Skeletal muscle tissue (tissue), 4 donors: ENCODE measurements around the gene WNT2B. TPM values are rescaled to one million over a fixed set of nuclear protein-coding genes. Genes with fewer than 3 reads are reported as not detected.
A peak's percentile ranks its signal among the peaks of the same experiment; 100 is the strongest.
"Not testable (repeated sequence)": the region's sequence is repeated elsewhere in the genome, so short reads cannot be mapped to it uniquely, and the experiment has no call there.

Source experiments
- H3K27ac ChIP-seq: one replicate; pipeline ENCODE4 v1.7.0; 2013; ENCODE audit warnings: mild to moderate bottlenecking, low read depth, low read length, inconsistent platforms
- H3K27me3 ChIP-seq, 3 donors: one replicate each; pipeline ENCODE4 v1.7.0; 2013; ENCODE audit warnings: low read length in 3 of 3; ENCODE audit not compliant: control insufficient read depth in 3 of 3, insufficient read depth in 3 of 3
- H3K36me3 ChIP-seq, 3 donors: one replicate each; pipeline ENCODE4 v1.7.0; 2013; ENCODE audit warnings: low read length in 3 of 3; ENCODE audit not compliant: control insufficient read depth in 3 of 3, insufficient read depth in 3 of 3
- H3K4me1 ChIP-seq, 3 donors: one replicate each; pipeline ENCODE4 v1.7.0; 2013; ENCODE audit warnings: low read length in 3 of 3, mild to moderate bottlenecking in 3 of 3; ENCODE audit not compliant: control insufficient read depth in 3 of 3, insufficient read depth in 3 of 3
- H3K4me3 ChIP-seq, 3 donors: one replicate each; pipeline ENCODE4 v1.7.0; 2013; ENCODE audit warnings: low read length in 3 of 3
- H3K9ac ChIP-seq, 3 donors: one replicate each; pipeline ENCODE4 v1.7.0; 2013; ENCODE audit warnings: low read length in 3 of 3, mild to moderate bottlenecking in 3 of 3, moderate library complexity in 2 of 3, low read depth in 1 of 3
- H3K9me3 ChIP-seq, 3 donors: one replicate each; pipeline ENCODE4 v1.7.0; 2013; ENCODE audit warnings: low read length in 3 of 3; ENCODE audit not compliant: control insufficient read depth in 3 of 3
- total RNA-seq: library from RNA; depleted of rRNA; stranded (reverse); fragments of >200 nt; gene quantifications from one replicate; pipeline ENCODE4 v1.2.3, GENCODE V29; 2014
- donor health status: Osteomylitis.

Gene WNT2B
- total RNA-seq, 1 donor from 2014 or later, result 6.3 TPM

DNA sequence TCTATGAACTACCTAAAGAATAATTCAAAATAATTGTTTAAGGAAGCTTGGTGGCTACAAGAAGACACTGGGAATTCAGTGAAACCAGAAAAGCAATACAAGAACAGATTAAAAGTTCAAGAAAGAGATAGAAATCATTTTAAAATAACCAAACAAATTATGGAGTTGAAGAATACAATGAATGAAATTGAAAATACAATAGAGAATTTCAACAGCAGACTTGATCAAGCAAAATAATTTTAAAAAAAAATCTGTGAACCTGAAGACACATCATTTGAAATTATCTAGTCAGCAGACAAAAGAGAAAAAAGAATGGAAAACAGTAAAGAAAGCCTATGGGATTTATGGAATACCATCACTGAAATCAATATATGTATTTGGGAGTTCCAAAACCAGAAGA lies 31.2 kb upstream of the WNT2B start:
- H3K9me3 ChIP-seq, result peaks cover 7 to 11% (median 9%) of the 10 kb centered on the region in 3 donors
- no peak overlapping the region for H3K4me3 ChIP-seq
- no peak overlapping the region for H3K9ac ChIP-seq
- H3K27ac ChIP-seq, result no peak overlapping the region
- H3K27me3 ChIP-seq, result no peaks in the 10 kb centered on the region
- H3K4me1 ChIP-seq, result no peaks in the 10 kb centered on the region
- H3K36me3 ChIP-seq, result peaks cover 0 to 4% (median 0%) of the 10 kb centered on the region in 3 donors

GRCh38 chr1:112478314-112478713 lies 30.5 kb upstream of the WNT2B start:
- H3K9ac ChIP-seq, result no peak overlapping the region
- no peak overlapping the region for H3K27ac ChIP-seq
- H3K4me1 ChIP-seq, result no peaks in the 10 kb centered on the region
- no peak overlapping the region for H3K4me3 ChIP-seq
- H3K9me3 ChIP-seq, result peaks cover 7 to 11% (median 9%) of the 10 kb centered on the region in 3 donors
- peaks cover 0 to 4% (median 0%) of the 10 kb centered on the region in 3 donors for H3K36me3 ChIP-seq
- H3K27me3 ChIP-seq, result no peaks in the 10 kb centered on the region

DNA sequence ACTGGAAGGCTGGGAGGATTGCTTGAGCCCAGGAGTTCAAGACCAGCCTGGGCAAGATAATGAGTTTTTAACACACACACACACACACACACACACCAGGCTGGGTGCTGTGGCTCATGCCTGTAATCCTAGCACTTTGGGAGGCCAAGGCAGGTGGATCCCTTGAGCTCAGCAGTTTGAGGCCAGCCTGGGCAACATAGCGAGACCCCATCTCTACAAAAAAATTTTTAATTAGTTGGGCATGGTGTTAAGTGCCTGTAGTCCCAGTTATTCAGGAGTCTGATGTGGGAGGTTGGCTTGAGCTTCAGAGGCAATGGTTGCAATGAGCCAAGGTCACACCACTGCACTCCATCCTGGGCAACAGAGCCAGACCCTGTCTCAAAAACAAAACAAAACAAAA lies 22.7 kb upstream of the WNT2B start:
- not testable (repeated sequence) for H3K4me1 ChIP-seq, H3K4me3 ChIP-seq, H3K9ac ChIP-seq, H3K9me3 ChIP-seq, H3K27me3 ChIP-seq, H3K36me3 ChIP-seq, H3K27ac ChIP-seq

DNA sequence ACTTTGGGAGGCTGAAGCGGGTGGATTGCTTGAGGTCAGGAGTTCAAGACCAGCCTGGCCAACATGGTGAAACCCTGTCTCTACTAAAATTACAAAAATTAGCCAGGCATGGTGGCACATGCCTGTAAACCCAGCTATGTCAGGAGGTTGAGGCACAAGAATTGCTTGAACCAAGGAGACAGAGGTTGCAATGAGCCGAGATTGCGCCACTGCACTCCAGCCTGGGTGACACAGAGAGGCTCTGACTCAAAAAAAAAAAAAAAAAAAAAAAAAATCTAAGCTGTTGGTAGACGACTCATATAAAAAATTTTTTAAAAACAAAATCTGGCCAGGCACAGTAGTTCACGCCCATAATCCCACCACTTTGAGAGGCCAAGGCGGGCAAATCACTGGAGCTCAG lies 21.1 kb upstream of the WNT2B start:
- not testable (repeated sequence) for H3K27ac ChIP-seq, H3K9me3 ChIP-seq, H3K27me3 ChIP-seq, H3K36me3 ChIP-seq, H3K4me3 ChIP-seq, H3K9ac ChIP-seq, H3K4me1 ChIP-seq

DNA sequence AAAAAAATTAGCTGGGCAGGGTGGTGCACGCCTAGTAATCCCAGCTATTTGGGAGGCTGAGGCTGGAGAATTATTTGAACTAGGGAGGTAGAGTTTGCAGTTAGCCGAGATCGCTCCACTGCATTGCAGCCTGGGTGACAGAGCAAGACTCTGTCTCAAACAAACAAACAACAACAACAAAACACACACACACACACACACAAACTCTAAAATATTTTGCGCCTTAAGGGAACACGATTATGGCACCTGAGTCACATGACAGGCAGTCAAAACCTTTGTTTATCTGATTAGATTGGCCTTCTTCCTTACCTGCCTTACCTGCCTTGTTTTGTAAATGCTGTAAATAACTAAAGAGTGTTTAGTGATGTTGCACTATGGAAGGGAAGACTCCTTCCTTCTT lies 20.6 kb upstream of the WNT2B start:
- no peaks in the 10 kb centered on the region for H3K36me3 ChIP-seq
- H3K27ac ChIP-seq, result no peak overlapping the region
- H3K4me1 ChIP-seq, result no peaks in the 10 kb centered on the region
- H3K9ac ChIP-seq, result no peak overlapping the region
- no peaks in the 10 kb centered on the region for H3K9me3 ChIP-seq
- no peak overlapping the region for H3K4me3 ChIP-seq
- no peaks in the 10 kb centered on the region for H3K27me3 ChIP-seq

DNA sequence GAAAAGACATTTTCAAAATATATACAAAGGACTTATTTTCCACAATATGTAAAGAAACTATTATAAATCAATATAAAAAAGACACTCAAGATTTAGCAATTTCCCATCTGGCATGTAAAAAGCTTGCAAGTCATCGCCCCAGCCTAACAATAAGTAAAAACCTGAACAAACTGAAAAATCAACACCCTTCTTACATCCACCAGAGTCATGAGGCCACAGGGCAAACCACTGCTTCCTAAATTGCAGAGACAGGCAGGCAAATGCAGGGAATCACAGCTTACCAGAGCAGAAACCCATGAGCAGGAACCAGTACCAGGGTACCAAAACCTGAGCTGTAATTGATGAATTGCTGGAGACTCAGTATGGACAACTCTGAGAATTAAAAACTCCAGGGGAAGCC lies 16.7 kb upstream of the WNT2B start:
- Histone ChIP-seq H3K27me3 (no peaks in the 10 kb centered on the region), H3K36me3 (no peaks in the 10 kb centered on the region)

DNA sequence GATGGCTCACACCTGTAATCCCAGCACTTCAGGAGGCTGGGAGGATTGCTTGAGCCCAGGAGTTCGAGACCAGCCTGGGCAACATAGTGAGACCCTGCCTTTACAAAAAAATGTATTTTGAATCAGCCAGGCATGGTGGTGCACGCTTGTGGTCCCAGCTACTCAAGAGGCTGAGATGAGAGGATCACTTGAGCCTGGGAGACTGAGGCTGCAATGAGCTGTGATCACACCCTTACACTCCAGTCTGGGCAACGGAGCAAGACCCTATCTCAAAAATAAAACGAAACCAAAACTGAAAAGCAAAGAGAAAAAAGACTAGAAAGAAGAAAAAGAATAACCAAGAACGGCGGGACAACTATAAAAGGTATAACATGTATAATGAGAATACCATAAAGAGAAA lies 15.4 kb upstream of the WNT2B start:
- Histone ChIP-seq H3K4me3 (no peak overlapping the region), H3K9ac (no peak overlapping the region), H3K27me3 (no peaks in the 10 kb centered on the region), H3K36me3 (no peaks in the 10 kb centered on the region), H3K27ac (no peak overlapping the region), H3K9me3 (no peaks in the 10 kb centered on the region), H3K4me1 (no peaks in the 10 kb centered on the region)

More for the DNA sequence above, 16.7 kb upstream of the WNT2B start:
- H3K4me3 ChIP-seq, result no peak overlapping the region
- H3K4me1 ChIP-seq, result no peaks in the 10 kb centered on the region
- no peak overlapping the region for H3K9ac ChIP-seq
- no peak overlapping the region for H3K27ac ChIP-seq
- no peaks in the 10 kb centered on the region for H3K9me3 ChIP-seq

- Histone ChIP-seq H3K9me3 (no peaks in the 10 kb centered on the region), H3K36me3 (no peaks in the 10 kb centered on the region), H3K27ac (no peak overlapping the region), H3K27me3 (no peaks in the 10 kb centered on the region), H3K4me1 (no peaks in the 10 kb centered on the region), H3K4me3 (no peak overlapping the region), H3K9ac (no peak overlapping the region)
Measured at GRCh38 chr1:112496290-112496689, 12.5 kb upstream of the WNT2B start.

GRCh38 chr1:112501810-112502641 lies 6.7 kb upstream of the WNT2B start:
- peaks cover 5 to 10% (median 10%) of the 10 kb centered on the region in 3 donors for H3K4me1 ChIP-seq
- H3K9ac ChIP-seq, result peak overlapping the region; percentile 50 to 69 (median 57)
- H3K4me3 ChIP-seq, result peak overlapping the region; percentile 49 to 70 (median 56)
- peaks cover 16 to 39% (median 26%) of the 10 kb centered on the region in 3 donors for H3K27me3 ChIP-seq
- no peaks in the 10 kb centered on the region for H3K9me3 ChIP-seq
- H3K36me3 ChIP-seq, result no peaks in the 10 kb centered on the region
- H3K27ac ChIP-seq, result no peak overlapping the region

GRCh38 chr1:112502826-112503225 lies 5.9 kb upstream of the WNT2B start:
- Histone ChIP-seq H3K36me3 (no peaks in the 10 kb centered on the region), H3K9me3 (no peaks in the 10 kb centered on the region), H3K9ac (no peak overlapping the region), H3K4me1 (peaks cover 7 to 12% (median 11%) of the 10 kb centered on the region in 3 donors), H3K4me3 (no peak overlapping the region), H3K27me3 (peaks cover 23 to 47% (median 28%) of the 10 kb centered on the region in 3 donors), H3K27ac (no peak overlapping the region)
